Measurements from ENCODE around the gene KLF7. TPM values are rescaled to one million over a fixed set of nuclear protein-coding genes. Genes with fewer than 3 reads are reported as not detected.

Gene KLF7
- total and polyA plus RNA-seq, 2 donors (not counting 3 experiments of a cell fraction or from before 2014, with no cell fraction given), result 32.8 to 42.9 TPM

DNA sequence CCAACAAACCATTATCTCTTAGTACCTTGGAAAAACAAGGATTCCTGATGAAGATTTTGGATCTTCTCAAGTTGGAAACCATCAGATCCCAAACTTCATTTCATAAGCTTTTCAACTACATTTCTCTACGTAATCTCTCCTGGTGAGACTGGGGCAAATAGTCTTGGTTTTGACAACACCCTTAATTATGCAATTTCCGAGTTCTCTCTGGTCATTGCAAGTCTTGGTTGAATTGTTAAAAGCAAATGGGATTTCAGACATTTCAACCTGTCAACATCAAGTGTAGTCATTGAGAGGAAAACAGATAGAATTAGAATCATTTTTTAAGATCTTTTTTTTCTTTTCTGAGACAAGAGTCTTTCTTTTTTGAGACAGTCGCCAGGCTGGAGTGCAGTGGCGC is 26.2 kb downstream of the KLF7 start:
- no TSS peak for BruUV-seq (replicated peaks)
- Histone ChIP-seq H3K9me1 (replicated peaks; ENCODE audit: control insufficient read depth, extremely low read depth, insufficient read depth, low read length) (no peaks in the 10 kb centered on the region), H3K27ac (ENCODE audit: insufficient read depth, low read depth, low read length) (no peak overlapping the region), H3K79me2 (ENCODE audit: control insufficient read depth, insufficient read depth, low read length) (peaks cover 90% of the 10 kb centered on the region), H2AFZ (ENCODE audit: low read depth, low read length) (no peak overlapping the region), H3K9ac (replicated peaks; ENCODE audit: extremely low read depth, insufficient read depth, low read length) (no peak overlapping the region), H3K4me1 (ENCODE audit: control insufficient read depth, extremely low read depth, insufficient read depth, low read length) (peaks cover 55% of the 10 kb centered on the region), H4K20me1 (replicated peaks; ENCODE audit: control insufficient read depth, extremely low read depth, insufficient read depth, low read length) (no peaks in the 10 kb centered on the region), H3K27me3 (ENCODE audit: control insufficient read depth in 2 of 2, insufficient read depth in 2 of 2, low read length in 2 of 2) (no peaks in the 10 kb centered on the region), H3K9me3 (replicated peaks; ENCODE audit: control insufficient read depth, insufficient read depth, low read length) (no peaks in the 10 kb centered on the region), H3K36me3 (ENCODE audit: control insufficient read depth in 2 of 2, extremely low read depth in 1 of 2, insufficient read depth in 2 of 2, low read length in 2 of 2) (no peaks in the 10 kb centered on the region), H3K4me3 (replicated peaks in 1 of 3; ENCODE audit: insufficient read depth in 1 of 3, low read depth in 1 of 3, low read length in 3 of 3) (no peak overlapping the region), H3K4me2 (ENCODE audit: insufficient read depth, low read length) (no peak overlapping the region)
- intact Hi-C loops (cut with micrococcal nuclease), result loop anchor here (10.0 kb wide), 1 partner anchor 155 kb away; no protein-coding TSS in a partner anchor
- DNase-seq (ENCODE audit: low read depth, low spot score), result no peak
- POLR2A ChIA-PET, result no interaction called here
- no peak for FAIRE-seq
- dilution Hi-C loops (cut with MboI; ENCODE audit: extremely low pct_ligation_motif_present, low sequenced_read_pairs), result no loop called here
- TF ChIP-seq FOS (IDR thresholded peaks at IDR 0.05; ENCODE audit: borderline replicate concordance, insufficient read depth, low read length) (no peak), JUN (IDR thresholded peaks at IDR 0.05; ENCODE audit: borderline replicate concordance, insufficient read depth, insufficient read length, low read depth) (no peak), GATA2 (IDR thresholded peaks at IDR 0.05; ENCODE audit: insufficient read depth, insufficient read length, low read depth, low read length) (no peak), EZH2 (IDR thresholded peaks at IDR 0.05; ENCODE audit: borderline replicate concordance, low read depth, low read length, severe bottlenecking) (no peak), POLR2AphosphoS5 (IDR thresholded peaks at IDR 0.05; ENCODE audit: insufficient read depth, low read depth, low read length) (no peak), CTCF (IDR thresholded peaks at IDR 0.05; ENCODE audit: extremely low read depth in 1 of 2, insufficient read depth in 1 of 2, low read depth in 1 of 2, low read length in 2 of 2) (no peak), POLR2A (IDR thresholded peaks at IDR 0.05; ENCODE audit: low read depth, low read length) (no peak)
- TF ChIP-seq, protein P1, sequence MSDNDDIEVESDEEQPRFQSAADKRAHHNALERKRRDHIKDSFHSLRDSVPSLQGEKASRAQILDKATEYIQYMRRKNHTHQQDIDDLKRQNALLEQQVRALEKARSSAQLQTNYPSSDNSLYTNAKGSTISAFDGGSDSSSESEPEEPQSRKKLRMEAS (IDR thresholded peaks at IDR 0.05; ENCODE audit: insufficient read depth, insufficient read length), result no peak
- CTCF ChIA-PET, result no interaction called here
